GM23248 (cell line): ENCODE results near the gene SPAG6.

Experiments
- EZH2 ChIP-seq: fragments of 200-600 bp; sonication (generic); IDR thresholded peaks from 2 replicates; pipeline ENCODE4 v1.6.1; 2018; ENCODE audit warnings: antibody characterized with exemption, mild to moderate bottlenecking; ENCODE audit not compliant: insufficient read depth, poor library complexity, severe bottlenecking
- EZH2phosphoT487 ChIP-seq: fragments of 200-600 bp; sonication (generic); IDR thresholded peaks from 2 replicates; pipeline ENCODE4 v1.6.1; 2018; ENCODE audit warnings: antibody characterized with exemption, moderate library complexity, mild to moderate bottlenecking, low read depth; ENCODE audit not compliant: insufficient read depth

DNA sequence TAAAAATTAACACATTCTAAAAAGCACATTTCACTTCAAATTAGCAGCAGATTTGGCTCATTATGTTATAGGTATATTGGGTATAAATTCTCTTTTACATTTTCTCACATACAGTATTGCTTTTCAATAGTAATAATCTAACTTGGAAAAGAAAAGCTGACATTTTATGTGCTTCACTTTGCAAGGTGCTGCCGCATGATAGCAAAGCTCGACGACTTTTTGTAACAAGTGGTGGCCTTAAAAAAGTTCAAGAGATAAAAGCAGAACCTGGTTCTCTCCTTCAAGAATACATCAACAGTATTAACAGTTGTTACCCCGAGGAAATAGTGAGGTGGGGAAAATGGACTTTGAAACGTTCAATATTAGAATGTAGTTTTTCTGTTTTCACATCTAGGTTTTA is 65.5 kb downstream of the SPAG6 start:
- TF ChIP-seq EZH2 (no peak), EZH2phosphoT487 (no peak)
